Heart left ventricle (tissue), 13 donors: ENCODE data around the gene APOBEC3F.
"Not testable (repeated sequence)": the region's sequence is repeated elsewhere in the genome, so short reads cannot be mapped to it uniquely, and the experiment has no call there.

Experiments used
- POLR2A ChIP-seq, 2 donors: fragments of 450-650 bp; IDR thresholded peaks; one replicate each; pipeline ENCODE4 v1.6.1; 2017; ENCODE audit warnings: antibody characterized with exemption in 2 of 2, mild to moderate bottlenecking in 2 of 2, moderate library complexity in 2 of 2
- TF ChIP-seq, protein P1 (sequence below), 12 donors: fragments of 200-600 bp; sonication (generic) in 4 of 12; IDR thresholded peaks; one replicate each; pipeline versions ENCODE4 v1.5.0 to v1.8.0; 2018 to 2022; ENCODE audit warnings: antibody characterized with exemption in 12 of 12, mild to moderate bottlenecking in 5 of 12
- donor health status: ischemic (EF 13 %, LVEDD 7.1; RV severe dilation, severe dysfunction).
- donor health status: DM: no; HTN: yes; CAD: no.
- donor health status: DM: no; HTN: no; CAD: no.
- donor health status: ischemic (EF 25% LVEDD 6.9; RV normal size, moderate dysfunction).
- donor health status: ischemic (EF 25% LVEDD 5.7; RV mildly dilated, moderate dysfunction).
- donor health status: ischemic (EF 35%, LVEDD 5.7; RV mildly dilated, moderate dysfunction).
- donor health status: nonischemic (EF 11% LVEDD 7.7; RV severe dilation, severe dysfunction).
- donor health status: DM: yes; HTN: yes; CAD: no.
- donor health status: PGD.
- donor health status: ischemic (EF 29% LVEDD 5.4; RV normal size, mild dysfunction).
- donor health status: nonischemic (EF 23%, LVEDD 6.1; RV moderate dilation, normal function).

DNA sequence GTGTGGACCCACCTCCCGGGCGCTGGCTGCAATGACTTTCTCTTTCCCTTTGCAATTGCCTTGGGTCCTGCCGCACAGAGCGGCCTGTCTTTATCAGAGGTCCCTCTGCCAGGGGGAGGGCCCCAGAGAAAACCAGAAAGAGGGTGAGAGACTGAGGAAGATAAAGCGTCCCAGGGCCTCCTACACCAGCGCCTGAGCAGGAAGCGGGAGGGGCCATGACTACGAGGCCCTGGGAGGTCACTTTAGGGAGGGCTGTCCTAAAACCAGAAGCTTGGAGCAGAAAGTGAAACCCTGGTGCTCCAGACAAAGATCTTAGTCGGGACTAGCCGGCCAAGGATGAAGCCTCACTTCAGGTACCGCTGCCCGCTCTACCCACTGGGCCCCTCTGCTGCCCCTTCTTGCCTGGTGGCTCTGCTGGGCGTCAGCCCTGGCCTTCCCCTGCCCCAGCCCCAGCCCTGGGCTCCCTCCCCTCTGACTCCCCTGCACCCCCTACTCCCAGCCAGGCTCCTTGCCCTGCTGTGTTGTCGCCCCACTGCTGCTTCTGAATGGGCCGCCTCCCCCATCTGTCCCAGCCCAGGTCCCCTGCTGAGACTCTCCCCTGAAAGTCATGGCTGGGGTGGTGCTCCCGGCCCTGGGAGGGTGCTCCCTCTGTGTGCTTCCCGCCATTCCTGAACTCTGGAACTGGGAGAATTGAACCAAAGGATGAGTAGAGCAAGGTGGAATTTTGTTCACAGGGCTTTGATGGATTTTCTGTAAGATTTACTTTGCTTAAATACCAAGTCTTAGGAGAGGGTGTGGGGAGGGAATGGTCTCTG is 36.6 kb downstream of the APOBEC3F start, which contains the start of gene APOBEC3G:
- TF ChIP-seq, protein P1, sequence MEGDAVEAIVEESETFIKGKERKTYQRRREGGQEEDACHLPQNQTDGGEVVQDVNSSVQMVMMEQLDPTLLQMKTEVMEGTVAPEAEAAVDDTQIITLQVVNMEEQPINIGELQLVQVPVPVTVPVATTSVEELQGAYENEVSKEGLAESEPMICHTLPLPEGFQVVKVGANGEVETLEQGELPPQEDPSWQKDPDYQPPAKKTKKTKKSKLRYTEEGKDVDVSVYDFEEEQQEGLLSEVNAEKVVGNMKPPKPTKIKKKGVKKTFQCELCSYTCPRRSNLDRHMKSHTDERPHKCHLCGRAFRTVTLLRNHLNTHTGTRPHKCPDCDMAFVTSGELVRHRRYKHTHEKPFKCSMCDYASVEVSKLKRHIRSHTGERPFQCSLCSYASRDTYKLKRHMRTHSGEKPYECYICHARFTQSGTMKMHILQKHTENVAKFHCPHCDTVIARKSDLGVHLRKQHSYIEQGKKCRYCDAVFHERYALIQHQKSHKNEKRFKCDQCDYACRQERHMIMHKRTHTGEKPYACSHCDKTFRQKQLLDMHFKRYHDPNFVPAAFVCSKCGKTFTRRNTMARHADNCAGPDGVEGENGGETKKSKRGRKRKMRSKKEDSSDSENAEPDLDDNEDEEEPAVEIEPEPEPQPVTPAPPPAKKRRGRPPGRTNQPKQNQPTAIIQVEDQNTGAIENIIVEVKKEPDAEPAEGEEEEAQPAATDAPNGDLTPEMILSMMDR (IDR thresholded peaks at IDR 0.05) = not testable (repeated sequence)
- TF ChIP-seq POLR2A (IDR thresholded peaks at IDR 0.05) = peak in 1 of 2 donors; percentile 40
